ENCODE data around the gene TFDP2.

DNA sequence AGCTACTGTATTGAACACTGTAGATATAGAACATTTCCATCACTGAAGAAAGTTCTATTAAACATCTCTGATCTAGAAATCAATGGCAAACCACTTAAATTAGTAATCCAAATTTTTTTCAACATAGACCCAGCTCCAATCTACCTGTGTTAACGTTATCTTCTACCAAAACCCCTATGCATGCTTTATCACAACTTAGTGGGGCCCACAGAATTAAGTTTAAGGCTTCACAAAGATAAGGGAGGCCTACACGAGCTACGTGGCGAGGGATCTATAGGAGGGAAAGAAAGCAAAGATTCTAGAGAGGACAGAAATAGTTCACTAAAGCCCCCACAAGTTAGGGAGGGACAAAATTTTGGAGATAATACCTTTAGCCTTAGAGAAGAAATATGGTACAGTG is 116.1 kb downstream of the TFDP2 start:
- TF ChIP-seq POLR2AphosphoS5 (IDR thresholded peaks at IDR 0.05) (no peak), CTCF (IDR thresholded peaks at IDR 0.05 in 8 of 11, conservative IDR thresholded peaks at IDR 0.05 in 3 of 11) (no peak), POLR2A (IDR thresholded peaks at IDR 0.05) (no peak)
